Fibroblast of mammary gland (primary cell): ENCODE results near the gene ASPDH.
A peak's percentile ranks its signal among the peaks of the same experiment; 100 is the strongest.
"Not testable (repeated sequence)": the region's sequence is repeated elsewhere in the genome, so short reads cannot be mapped to it uniquely, and the experiment has no call there.

ENCODE experiments used
- DNase-seq: peaks from one replicate; pipeline ENCODE4 v3.0.0-alpha.2; 2010; ENCODE audit warnings: low read depth
- H3K4me3 ChIP-seq: 2 replicates; pipeline ENCODE4 v1.5.1; 2011; ENCODE audit warnings: low read depth, mild to moderate bottlenecking, low read length, moderate library complexity; ENCODE audit not compliant: control insufficient read depth
- TF ChIP-seq, protein P1 (sequence below): conservative IDR thresholded peaks from 2 replicates; pipeline ENCODE4 v1.5.1; 2011; ENCODE audit warnings: low read depth, low read length, inconsistent platforms; ENCODE audit not compliant: control insufficient read depth, insufficient read depth

The ASPDH gene

DNA sequence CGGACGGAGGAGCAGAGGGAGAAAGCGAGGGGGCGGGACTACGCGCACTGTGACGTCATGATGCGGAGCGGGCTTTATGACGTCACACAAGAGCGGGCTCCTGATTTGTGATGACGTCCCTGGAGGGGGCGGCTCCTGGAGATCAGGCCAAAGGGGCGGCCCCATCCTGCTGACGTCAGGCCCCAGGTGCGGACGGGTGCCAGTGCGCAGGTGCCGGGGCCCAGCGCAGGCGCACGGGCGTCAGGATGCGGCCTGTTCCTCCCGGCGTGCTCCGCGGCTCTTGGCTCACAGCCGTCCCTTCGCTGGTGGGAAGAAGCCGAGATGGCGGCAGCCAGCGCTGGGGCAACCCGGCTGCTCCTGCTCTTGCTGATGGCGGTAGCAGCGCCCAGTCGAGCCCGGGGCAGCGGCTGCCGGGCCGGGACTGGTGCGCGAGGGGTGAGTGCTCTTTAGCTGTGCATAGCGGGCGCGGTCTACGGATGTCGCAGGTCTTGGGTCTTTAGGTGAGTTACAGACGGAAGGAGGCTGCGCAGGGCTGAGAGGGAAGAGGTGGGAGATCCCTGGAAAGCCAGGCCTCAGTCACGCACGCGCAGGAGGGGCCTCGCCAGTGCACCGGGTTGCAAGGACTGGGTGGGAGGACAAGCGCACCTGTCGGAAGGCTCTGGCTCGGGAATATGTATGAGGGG lies 37.3 kb downstream of the ASPDH start, which contains the start of the genes EMC10 and GARIN5A:
Gene EMC10, plus strand, starts transcription at position 284 of the 683 bp plus-strand sequence. Its CDS starts 38 bp downstream, at position 322.
Gene GARIN5A, minus strand, starts transcription at position 625 of the 683 bp plus-strand sequence. Its CDS starts 460 bp downstream, at position 165.
- TF ChIP-seq, protein P1, sequence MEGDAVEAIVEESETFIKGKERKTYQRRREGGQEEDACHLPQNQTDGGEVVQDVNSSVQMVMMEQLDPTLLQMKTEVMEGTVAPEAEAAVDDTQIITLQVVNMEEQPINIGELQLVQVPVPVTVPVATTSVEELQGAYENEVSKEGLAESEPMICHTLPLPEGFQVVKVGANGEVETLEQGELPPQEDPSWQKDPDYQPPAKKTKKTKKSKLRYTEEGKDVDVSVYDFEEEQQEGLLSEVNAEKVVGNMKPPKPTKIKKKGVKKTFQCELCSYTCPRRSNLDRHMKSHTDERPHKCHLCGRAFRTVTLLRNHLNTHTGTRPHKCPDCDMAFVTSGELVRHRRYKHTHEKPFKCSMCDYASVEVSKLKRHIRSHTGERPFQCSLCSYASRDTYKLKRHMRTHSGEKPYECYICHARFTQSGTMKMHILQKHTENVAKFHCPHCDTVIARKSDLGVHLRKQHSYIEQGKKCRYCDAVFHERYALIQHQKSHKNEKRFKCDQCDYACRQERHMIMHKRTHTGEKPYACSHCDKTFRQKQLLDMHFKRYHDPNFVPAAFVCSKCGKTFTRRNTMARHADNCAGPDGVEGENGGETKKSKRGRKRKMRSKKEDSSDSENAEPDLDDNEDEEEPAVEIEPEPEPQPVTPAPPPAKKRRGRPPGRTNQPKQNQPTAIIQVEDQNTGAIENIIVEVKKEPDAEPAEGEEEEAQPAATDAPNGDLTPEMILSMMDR: no peak
- peak within 1 kb of the TSS; percentile 83 for H3K4me3 ChIP-seq
- peak; percentile 89 for DNase-seq

DNA sequence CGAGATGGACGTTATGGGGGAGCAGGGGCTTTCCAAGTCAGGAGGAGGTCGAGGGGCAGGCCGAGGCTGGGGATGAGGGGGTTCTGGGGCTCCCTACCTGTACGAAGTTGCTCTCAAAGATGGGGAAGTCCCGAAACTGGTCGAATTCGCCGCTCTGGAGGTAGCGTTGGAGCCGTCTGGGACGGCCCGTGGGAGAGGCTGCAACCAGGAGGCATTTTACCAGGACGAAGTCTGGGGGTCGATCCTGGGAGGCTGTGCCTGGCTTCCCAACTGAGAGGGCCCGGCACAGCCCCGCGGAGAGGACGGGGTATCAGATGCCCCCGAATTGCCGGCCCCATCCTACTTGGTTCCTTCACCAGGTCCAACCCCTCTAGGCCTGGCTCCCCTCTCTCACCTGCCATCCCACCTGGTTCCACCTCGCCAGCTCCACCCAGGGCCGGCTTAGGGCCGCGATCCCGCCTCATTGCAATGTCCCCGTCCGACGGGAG lies 37.9 kb downstream of the ASPDH start:
- TF ChIP-seq, protein P1: no peak
- no peak for DNase-seq
- no peak overlapping the region for H3K4me3 ChIP-seq

DNA sequence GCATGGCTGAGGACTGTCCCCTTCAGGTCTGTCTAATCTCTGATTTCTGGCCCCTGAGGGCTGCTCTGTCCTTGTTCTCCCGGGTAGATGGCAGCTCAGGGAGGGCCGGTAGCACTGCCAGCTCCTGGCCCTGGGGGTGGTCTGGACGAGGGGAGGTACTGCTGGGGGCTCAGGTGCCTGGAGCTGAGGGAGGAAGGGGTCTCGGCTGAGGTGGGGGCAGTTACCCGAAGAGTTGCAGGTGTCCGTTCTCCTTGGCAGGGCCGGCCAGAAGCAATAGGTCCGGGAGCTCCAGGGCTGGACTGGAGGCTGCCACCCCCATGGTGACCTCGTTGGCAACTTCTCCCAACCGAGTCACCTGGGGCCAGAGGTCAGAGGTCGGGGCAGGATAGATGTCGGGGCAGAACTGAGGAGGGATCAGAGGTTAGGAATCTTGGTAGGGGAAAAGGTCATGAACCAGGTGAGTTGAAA lies 38.6 kb downstream of the ASPDH start:
- TF ChIP-seq, protein P1: no peak
- DNase-seq: no peak
- H3K4me3 ChIP-seq: no peak overlapping the region

DNA sequence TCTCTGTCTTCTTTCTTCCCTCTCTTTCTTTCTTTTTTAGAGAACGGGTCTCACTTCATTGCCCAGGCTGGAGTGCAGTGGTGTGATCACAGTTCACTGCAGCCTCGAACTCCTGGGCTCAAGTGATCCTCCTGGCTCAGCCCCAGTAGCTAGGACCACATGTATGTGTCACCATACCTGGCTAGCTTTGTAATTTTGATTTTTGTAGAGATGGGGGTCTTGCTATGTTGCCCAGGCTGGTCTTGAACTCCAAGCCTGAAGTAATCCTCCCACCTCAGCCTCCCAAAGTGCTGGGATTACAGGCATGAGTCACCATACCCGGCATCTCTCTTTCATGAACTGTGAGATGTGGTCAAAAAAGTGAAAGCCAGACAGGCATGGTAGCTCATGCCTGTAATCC lies 40.4 kb downstream of the ASPDH start:
- H3K4me3 ChIP-seq: not testable (repeated sequence)

DNA sequence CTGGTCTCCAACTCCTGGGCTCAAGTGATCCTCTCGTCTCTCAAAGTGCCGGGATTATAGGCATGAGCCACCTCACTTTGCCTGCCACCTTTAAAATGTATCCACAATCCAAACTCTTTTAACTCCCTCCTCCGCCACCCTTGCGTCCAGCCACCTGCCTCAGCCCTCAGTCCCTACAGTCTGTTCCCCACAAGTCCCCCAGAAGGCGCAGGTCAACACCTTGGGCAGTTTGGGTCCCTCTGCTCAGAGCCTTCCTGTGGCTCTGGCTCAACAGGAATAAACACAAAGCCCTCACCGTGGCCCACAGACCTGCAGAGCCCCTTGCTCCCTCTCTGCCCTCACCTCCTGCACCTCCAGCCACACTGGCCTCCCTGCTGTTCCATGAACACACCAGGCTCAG lies 44.9 kb downstream of the ASPDH start:
- TF ChIP-seq, protein P1: no peak
- H3K4me3 ChIP-seq: no peak overlapping the region
- no peak for DNase-seq

More for the DNA sequence above, 40.4 kb downstream of the ASPDH start:
- DNase-seq: not testable (repeated sequence)

DNA sequence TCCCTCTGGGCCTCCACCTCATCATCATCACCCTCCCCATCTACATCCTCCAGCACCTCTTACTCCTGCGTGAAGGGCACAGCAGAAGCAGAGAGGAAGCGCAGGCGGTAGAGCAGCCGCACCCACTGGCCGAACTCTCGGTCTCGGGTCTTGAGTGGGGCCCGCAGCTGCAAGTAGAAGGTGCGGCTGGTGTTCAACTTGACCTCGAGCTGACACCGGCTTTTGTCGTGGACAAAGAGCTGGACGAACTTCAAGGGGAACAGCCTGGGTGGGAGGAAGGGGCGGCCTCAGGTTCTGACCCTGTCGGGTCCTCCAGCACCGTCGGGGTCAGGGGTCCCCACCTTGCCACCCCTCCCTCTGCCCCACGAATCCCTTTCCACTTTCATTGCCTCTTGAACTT lies 46.1 kb downstream of the ASPDH start:
- no peak for DNase-seq
- H3K4me3 ChIP-seq: no peak overlapping the region
- TF ChIP-seq, protein P1: no peak

DNA sequence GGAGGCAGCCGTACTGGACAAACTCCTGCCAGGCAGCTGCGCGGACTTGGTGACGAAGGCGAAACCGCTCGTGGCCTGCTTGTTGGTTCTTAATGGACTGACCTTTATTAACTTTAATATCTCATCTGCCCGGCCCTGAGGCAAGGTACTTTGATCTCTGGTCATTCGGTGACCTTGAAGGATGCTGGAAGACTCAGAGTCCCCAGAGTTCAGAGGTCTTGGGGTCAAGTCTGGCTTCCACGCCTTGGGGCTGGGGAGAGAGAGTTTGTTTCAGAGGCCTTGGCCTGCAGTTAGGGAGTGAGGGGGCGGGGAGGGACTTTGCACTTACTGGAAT lies 47.0 kb downstream of the ASPDH start:
- TF ChIP-seq, protein P1: no peak
- DNase-seq: no peak
- no peak overlapping the region for H3K4me3 ChIP-seq
